Measurements from ENCODE around the gene ATG9A.

Gene ATG9A

GRCh38 chr2:219228911-219229304, 528 bp downstream of the ATG9A start:
- DNase-seq (ENCODE audit: low read depth in 1 of 2, low spot score in 1 of 2): peak in 1 of 2 experiments; percentile 7

DNA sequence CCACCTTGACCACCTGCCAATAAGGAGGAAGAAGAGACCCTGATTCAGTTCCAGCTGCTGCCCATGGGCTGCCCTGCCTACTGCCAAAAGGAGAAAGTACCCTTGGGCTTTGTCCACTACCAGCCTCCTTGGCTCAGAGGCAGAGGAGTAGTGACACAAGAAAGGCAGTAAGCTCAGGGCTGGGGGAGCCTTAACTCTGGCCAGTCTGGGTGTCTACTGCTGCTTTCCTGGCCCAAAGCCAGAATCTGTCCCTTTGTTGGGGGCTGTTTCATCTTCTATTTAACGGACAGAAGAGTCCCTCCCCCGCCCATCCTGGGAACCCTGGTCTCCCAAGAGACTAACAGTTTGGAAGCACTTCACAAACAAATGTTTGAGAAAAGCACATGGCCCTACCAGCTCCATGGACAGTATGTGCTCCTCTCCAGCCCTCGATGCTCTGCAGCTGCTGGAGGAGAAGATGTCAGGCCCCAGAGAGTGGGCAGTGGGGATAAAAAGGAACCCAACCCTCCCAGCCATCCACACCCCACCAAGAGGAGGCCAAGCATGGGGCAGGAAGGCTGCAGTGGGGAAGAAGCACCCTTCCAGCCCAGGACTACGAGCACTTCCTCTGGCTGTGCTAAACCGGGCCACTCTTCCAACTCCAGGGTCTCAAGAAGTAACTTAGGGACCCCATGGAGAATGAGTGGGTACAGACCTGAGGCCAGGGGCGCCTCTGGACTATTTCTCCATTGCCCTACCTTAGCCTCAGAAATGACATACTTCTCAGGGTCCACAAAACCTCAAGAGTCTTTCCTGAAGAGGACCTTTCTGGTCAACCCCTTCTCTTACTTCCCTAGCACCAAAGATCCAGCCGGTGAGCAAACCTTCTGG, 1.2 kb downstream of the ATG9A start:
- Histone ChIP-seq H3K4me3 (replicated peaks; ENCODE audit: insufficient read depth, low read length) (peak overlapping the region; percentile 75), H3K27ac (replicated peaks) (peak overlapping the region; percentile 2; the same call in 1 of the 2 replicates), H3K27me3 (ENCODE audit: insufficient read depth, poor library complexity, severe bottlenecking) (no peaks in the 10 kb centered on the region)
- TF ChIP-seq SPI1 (IDR thresholded peaks at IDR 0.05; ENCODE audit: borderline replicate concordance, low read depth) (peak; percentile 67; the same call in 1 of the 2 replicates), GABPA (IDR thresholded peaks at IDR 0.05; ENCODE audit: low read depth) (no peak)
- TF ChIP-seq, protein P1, sequence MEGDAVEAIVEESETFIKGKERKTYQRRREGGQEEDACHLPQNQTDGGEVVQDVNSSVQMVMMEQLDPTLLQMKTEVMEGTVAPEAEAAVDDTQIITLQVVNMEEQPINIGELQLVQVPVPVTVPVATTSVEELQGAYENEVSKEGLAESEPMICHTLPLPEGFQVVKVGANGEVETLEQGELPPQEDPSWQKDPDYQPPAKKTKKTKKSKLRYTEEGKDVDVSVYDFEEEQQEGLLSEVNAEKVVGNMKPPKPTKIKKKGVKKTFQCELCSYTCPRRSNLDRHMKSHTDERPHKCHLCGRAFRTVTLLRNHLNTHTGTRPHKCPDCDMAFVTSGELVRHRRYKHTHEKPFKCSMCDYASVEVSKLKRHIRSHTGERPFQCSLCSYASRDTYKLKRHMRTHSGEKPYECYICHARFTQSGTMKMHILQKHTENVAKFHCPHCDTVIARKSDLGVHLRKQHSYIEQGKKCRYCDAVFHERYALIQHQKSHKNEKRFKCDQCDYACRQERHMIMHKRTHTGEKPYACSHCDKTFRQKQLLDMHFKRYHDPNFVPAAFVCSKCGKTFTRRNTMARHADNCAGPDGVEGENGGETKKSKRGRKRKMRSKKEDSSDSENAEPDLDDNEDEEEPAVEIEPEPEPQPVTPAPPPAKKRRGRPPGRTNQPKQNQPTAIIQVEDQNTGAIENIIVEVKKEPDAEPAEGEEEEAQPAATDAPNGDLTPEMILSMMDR (IDR thresholded peaks at IDR 0.05; ENCODE audit: insufficient read depth, low read length): no peak
- DNase-seq (ENCODE audit: low read depth in 1 of 2, low spot score in 1 of 2): peak in 1 of 2 experiments; percentile 14

More at GRCh38 chr2:219228911-219229304, 528 bp downstream of the ATG9A start:
- Histone ChIP-seq H3K4me3 (replicated peaks; ENCODE audit: insufficient read depth, low read length) (peak overlapping the region; percentile 75), H3K27ac (replicated peaks) (peak overlapping the region; percentile 2; the same call in 1 of the 2 replicates), H3K27me3 (ENCODE audit: insufficient read depth, poor library complexity, severe bottlenecking) (no peaks in the 10 kb centered on the region)
- no peak for TF ChIP-seq GABPA (IDR thresholded peaks at IDR 0.05; ENCODE audit: low read depth)
- TF ChIP-seq POLR2AphosphoS5 (IDR thresholded peaks at IDR 0.05; ENCODE audit: low read depth): no peak
- TF ChIP-seq, protein P2, sequence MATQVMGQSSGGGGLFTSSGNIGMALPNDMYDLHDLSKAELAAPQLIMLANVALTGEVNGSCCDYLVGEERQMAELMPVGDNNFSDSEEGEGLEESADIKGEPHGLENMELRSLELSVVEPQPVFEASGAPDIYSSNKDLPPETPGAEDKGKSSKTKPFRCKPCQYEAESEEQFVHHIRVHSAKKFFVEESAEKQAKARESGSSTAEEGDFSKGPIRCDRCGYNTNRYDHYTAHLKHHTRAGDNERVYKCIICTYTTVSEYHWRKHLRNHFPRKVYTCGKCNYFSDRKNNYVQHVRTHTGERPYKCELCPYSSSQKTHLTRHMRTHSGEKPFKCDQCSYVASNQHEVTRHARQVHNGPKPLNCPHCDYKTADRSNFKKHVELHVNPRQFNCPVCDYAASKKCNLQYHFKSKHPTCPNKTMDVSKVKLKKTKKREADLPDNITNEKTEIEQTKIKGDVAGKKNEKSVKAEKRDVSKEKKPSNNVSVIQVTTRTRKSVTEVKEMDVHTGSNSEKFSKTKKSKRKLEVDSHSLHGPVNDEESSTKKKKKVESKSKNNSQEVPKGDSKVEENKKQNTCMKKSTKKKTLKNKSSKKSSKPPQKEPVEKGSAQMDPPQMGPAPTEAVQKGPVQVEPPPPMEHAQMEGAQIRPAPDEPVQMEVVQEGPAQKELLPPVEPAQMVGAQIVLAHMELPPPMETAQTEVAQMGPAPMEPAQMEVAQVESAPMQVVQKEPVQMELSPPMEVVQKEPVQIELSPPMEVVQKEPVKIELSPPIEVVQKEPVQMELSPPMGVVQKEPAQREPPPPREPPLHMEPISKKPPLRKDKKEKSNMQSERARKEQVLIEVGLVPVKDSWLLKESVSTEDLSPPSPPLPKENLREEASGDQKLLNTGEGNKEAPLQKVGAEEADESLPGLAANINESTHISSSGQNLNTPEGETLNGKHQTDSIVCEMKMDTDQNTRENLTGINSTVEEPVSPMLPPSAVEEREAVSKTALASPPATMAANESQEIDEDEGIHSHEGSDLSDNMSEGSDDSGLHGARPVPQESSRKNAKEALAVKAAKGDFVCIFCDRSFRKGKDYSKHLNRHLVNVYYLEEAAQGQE (IDR thresholded peaks at IDR 0.05; ENCODE audit: insufficient replicate concordance, low read depth): no peak
- TF ChIP-seq SPI1 (IDR thresholded peaks at IDR 0.05; ENCODE audit: borderline replicate concordance, low read depth): no peak
- TF ChIP-seq, protein P1 (IDR thresholded peaks at IDR 0.05; ENCODE audit: insufficient read depth, low read length): no peak

DNA sequence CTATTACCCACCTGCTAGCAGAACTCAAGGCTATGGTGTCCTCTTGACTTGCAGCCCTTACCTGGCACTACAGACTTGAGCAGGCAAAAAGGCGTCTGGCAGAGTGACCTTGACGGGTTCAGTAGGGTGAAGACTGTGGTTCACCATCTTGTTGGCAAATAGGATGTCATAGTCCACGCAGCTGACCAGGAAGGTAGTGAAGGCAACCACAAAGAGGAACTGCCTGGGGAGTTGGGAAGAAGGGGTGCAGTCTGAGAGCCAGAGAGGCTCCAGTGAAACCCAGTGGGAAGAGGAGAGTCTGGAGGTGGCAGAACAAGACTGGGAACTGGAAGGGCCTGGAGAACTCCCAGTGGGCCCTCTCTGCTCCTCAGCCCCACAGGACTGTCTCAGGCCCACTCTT, 4.1 kb downstream of the ATG9A start:
- peak; percentile 87 to 89 for DNase-seq (ENCODE audit: low read depth in 1 of 2, low spot score in 1 of 2)
- H3K4me3 ChIP-seq (replicated peaks; ENCODE audit: insufficient read depth, low read length): no peak overlapping the region
- TF ChIP-seq SPI1 (IDR thresholded peaks at IDR 0.05; ENCODE audit: borderline replicate concordance, low read depth) (peak; percentile 99), GABPA (IDR thresholded peaks at IDR 0.05; ENCODE audit: low read depth) (no peak), POLR2AphosphoS5 (IDR thresholded peaks at IDR 0.05; ENCODE audit: low read depth) (peak; percentile 100)
- H3K27ac ChIP-seq (replicated peaks): no peak overlapping the region
- no peaks in the 10 kb centered on the region for H3K27me3 ChIP-seq (ENCODE audit: insufficient read depth, poor library complexity, severe bottlenecking)

DNA sequence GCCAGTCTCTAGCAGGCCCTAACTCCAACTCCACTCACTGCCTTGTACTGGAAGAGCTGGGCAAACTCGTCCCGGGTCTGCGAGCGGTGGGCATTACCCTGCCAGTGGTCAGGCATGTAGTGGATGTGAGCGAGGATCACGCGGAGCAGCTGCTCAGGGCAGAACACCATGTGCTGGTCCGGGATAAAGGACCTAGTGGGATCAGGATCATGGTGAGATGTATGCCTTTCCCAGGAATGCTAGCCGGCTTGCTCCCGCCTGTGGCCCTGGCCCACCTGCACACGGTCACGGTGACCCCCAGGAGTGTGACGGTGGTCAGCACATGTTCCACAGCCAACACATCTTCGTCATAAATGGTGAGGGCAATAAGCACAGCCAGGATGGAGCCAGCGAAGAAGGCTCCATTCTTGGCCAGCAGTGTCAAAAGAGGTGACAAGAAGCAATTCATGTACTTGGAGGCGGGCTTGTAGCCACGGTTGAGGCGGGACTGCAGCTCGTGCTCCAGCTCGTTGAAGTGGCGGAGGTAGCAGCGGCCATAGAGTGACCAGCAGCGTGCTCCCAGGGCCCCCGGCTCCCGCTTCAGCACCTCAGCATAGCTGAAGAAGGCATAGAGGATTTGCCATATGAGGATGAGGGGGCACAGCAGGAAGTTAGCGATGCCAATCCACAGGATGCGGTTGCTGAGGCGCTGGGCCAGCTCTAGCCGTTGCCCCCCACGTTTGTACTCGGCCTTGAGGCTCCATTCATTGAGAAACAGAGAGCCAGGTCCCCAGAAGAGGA, 5.4 kb downstream of the ATG9A start:
- TF ChIP-seq, protein P1 (IDR thresholded peaks at IDR 0.05; ENCODE audit: insufficient read depth, low read length): no peak
- TF ChIP-seq GABPA (IDR thresholded peaks at IDR 0.05; ENCODE audit: low read depth) (no peak), POLR2AphosphoS5 (IDR thresholded peaks at IDR 0.05; ENCODE audit: low read depth) (no peak), SPI1 (IDR thresholded peaks at IDR 0.05; ENCODE audit: borderline replicate concordance, low read depth) (no peak)
- TF ChIP-seq, protein P2 (IDR thresholded peaks at IDR 0.05; ENCODE audit: insufficient replicate concordance, low read depth): no peak
- no peak overlapping the region for H3K4me3 ChIP-seq (replicated peaks; ENCODE audit: insufficient read depth, low read length)
- no peaks in the 10 kb centered on the region for H3K27me3 ChIP-seq (ENCODE audit: insufficient read depth, poor library complexity, severe bottlenecking)
- no peak for DNase-seq (ENCODE audit: low read depth in 1 of 2, low spot score in 1 of 2)
- H3K27ac ChIP-seq (replicated peaks): no peak overlapping the region
